Measurements from ENCODE around the gene LOXL1.

DNA sequence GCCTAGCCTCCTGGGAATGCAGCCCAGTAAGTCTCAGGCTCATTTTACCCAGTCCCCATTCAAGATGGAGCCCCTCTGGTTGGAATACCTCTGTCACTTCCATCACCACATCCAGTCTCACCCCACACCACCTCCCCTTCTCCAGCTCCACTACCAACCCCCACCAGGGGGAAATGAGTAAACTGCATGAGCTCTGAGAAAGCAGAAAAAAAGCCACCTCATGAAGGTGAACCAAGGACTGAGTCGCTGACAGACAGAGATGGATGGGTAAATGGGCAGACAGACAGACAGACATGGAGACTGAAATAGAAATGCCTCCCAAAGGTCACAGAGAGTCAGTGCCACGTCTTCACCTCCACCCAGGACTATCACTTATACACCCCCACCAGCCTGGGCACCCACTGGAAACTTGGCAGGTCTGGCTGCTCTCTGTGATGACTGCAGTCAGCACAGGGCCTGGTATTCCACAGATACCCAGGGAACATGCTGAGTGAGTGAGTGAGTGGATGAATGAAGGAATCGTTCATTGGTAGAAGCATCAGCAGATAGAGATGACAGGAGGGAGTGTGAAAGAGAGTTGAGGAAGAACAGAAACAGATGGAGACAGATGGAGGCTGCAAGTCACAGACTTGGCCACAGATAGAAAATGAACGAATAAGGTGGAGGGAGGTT, 4.9 kb upstream of the LOXL1 start:
- TF ChIP-seq, protein P1, sequence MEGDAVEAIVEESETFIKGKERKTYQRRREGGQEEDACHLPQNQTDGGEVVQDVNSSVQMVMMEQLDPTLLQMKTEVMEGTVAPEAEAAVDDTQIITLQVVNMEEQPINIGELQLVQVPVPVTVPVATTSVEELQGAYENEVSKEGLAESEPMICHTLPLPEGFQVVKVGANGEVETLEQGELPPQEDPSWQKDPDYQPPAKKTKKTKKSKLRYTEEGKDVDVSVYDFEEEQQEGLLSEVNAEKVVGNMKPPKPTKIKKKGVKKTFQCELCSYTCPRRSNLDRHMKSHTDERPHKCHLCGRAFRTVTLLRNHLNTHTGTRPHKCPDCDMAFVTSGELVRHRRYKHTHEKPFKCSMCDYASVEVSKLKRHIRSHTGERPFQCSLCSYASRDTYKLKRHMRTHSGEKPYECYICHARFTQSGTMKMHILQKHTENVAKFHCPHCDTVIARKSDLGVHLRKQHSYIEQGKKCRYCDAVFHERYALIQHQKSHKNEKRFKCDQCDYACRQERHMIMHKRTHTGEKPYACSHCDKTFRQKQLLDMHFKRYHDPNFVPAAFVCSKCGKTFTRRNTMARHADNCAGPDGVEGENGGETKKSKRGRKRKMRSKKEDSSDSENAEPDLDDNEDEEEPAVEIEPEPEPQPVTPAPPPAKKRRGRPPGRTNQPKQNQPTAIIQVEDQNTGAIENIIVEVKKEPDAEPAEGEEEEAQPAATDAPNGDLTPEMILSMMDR (IDR thresholded peaks at IDR 0.05): no peak
- TF ChIP-seq EZH2 (IDR thresholded peaks at IDR 0.05; ENCODE audit: borderline replicate concordance, insufficient read depth, low read depth, low read length, poor library complexity, severe bottlenecking): no peak

All from B cell (primary cell).